HG02623 (cell line): Measurements from ENCODE around the gene PCGF2.
"Not testable (repeated sequence)": the region's sequence is repeated elsewhere in the genome, so short reads cannot be mapped to it uniquely, and the experiment has no call there.

Experiments
- ATAC-seq: cut with Tn5 transposase; IDR thresholded peaks from one replicate; pipeline ENCODE4 v1.9.1; 2021; ENCODE audit warnings: moderate library complexity; ENCODE audit not compliant: unreplicated experiment

Gene PCGF2

DNA sequence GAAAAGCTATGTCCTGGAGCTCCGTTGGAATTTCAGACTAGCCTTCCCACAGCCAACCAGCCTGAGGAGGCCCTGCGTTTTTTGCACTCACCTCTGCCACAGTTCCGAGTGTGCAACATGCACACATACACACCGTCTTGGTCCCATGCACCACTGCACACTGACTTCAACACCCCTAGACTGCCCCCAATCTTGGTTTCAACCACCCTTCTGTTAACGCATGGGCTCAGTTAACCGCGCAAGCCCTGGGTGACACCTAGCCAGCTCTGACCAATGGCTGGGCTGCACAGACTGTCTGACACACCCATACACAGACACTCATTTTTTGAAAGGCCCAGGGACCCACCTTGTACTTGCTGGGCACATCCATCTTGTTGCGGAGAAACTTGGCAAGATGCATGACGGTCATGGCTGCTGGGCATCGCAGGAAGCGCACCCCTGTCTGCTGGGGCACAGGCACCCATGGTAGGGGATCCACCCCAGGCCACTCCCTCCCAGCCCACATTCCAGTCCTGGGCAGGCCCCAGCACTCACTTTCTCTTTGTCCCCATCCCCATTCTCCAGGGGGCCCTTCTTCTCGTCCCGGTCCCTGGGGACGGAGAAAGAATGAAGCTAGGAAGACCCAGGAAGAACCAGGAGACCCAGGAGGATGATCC, 10.0 kb downstream of the PCGF2 start:
- ATAC-seq: no peak

DNA sequence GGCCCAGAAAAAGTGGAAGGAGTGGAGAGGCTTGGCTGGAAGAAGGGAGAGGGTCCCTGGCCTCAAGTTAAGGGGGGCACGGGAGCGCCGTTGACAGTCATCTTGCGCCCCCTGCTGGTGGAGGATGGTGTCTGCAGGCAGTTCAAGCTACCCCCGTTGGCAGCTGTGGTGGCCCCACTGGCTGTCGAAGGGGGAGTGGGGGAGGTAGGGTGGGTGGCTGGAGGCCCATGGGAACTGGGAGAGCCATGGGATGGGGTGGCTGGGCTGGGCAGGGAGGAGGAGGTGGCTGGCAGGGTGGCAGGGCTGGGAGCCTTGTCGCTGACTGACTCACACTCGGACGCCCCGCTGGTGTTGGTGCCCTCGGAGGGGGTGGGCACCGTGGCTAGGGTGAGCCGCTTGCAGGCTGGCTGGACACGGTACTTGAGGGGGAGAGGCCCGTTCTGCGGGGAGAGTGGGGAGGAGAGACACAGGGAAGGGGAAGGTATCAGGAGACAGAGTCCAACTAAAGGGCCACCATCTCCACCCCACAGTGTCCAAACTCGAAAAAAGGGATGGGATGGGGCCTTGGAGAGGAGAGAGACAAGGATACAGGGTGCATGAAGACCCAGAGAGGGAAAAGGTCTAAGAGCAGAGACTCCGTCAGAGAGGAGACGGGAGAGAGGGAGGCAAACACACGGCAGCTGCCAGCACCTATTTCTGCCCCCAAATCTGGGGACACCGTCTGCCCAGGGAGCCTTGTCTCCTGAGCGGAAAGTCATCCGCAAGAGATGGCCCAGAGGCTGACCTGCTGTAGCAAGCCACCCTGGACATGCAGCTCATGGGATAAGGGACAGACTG, 12.8 kb downstream of the PCGF2 start:
- ATAC-seq: no peak

DNA sequence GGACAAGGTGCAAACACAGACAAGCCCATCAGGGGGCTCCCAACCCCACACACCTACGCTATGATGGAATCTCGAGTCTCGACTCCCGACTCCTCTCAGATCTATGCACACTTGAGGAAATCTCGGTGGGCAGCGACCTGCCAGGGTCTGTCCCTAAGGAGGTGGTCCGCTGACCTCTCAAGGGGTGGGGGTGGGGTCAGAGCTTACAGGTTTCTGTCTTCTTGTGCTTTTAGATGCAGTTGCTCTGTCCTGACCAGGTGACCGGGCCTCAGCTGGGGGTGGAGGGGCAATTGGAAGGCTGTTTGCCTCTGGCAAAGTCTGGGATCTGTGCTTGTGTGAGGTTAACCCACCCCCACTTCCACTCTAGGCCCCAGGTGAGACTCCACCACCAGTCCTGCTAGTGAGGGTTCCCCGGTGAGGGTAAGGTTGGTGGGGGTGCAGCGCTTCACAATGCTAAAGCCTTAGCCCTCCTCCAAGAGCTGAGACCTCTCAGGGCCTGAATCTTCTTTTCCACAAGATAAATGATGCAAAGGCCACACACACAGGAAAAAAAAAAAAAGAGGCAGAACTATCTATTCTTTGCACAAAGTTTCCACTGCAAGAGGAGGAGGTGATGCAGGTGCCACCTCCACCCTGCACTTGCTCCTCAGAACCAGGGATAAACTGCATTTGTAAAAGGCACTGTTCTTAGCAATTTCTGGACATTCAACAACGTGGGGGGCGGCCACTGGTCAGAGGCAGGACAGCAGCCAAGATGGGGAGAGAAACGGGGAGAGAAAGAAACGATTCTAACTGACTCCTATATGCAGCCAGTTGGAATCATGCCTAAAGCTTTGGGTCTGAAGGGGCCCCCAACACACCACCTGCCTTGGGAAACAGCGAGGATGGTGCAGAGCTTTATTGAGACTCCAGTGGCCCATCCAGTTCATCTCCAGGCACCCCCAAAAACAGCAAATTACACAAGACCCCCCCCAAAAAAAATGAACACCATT, 13.9 kb downstream of the PCGF2 start:
- no peak for ATAC-seq

DNA sequence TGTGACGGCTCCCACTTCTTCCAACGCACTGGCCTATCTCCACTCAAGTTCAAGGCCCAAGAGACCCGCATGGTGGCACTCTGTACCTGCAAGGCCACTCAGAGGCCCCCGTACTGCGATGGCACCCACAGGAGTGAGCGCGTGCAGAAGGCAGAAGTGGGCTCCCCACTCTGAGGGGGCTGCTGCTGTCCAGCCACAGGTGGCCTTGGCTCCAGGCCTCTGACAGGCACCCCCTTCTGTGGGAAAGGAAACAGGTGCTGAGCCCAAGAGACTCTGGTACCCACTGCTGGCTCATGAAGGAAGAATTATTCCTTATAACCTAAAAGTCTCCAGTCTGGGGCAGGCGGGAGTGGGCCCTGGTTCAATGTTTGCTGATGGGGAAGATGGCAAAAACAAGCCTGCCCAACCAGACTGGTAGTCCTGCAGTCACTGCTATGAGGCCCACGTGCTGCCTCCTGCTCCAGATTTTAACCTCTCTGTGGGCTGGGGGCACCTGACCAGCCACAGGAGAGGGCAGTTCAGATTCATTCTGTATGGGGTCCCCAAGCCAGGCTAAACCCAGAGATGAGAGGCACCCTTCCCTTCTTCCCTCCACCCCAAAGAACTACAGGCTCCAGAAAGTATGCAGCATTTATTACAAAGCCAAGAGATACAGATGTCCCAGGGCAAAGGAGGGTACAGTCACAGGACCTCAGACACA, 14.7 kb downstream of the PCGF2 start:
- ATAC-seq: no peak

DNA sequence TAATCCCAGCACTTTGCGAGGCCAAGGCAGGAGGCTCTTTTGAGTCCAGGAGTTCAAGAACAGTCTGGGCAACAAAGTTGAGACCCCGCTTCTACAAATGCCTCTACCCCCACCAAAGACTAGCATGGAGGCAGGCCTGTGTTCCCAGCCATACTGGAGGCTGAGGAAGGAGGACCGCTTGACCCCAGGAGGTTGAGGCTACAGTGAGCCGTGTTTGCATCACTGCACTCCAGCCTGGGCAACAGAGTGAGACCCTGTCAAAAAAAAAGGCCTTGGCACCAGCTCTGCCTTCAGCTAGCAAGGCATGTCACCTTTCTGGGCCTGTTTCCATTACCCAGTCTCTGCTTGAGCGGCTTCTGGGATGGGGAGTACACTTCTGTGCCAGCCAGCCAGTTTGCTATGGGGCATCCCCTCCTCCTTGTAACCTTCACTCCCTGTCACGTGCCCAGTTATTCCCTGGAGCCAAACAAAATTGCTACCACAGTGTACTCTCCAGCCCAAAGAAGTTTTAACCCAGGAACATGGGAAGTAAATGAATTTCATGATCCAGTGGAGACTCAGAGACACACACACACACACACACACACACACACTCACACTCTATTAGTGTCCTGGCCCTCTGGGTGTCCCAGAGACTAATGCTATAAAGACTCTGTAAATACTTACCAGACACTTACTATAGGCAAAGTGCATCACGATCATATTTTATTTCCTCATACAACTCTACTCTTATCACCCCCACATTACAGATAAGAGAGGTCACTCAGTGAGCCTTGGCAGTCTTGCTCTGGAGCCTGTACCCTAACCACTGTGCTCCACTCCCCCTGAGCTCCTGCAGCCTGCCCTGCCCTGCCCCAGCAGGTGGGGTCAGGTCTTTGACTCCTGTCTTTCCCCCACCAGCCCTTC, 15.5 kb downstream of the PCGF2 start:
- no peak for ATAC-seq

DNA sequence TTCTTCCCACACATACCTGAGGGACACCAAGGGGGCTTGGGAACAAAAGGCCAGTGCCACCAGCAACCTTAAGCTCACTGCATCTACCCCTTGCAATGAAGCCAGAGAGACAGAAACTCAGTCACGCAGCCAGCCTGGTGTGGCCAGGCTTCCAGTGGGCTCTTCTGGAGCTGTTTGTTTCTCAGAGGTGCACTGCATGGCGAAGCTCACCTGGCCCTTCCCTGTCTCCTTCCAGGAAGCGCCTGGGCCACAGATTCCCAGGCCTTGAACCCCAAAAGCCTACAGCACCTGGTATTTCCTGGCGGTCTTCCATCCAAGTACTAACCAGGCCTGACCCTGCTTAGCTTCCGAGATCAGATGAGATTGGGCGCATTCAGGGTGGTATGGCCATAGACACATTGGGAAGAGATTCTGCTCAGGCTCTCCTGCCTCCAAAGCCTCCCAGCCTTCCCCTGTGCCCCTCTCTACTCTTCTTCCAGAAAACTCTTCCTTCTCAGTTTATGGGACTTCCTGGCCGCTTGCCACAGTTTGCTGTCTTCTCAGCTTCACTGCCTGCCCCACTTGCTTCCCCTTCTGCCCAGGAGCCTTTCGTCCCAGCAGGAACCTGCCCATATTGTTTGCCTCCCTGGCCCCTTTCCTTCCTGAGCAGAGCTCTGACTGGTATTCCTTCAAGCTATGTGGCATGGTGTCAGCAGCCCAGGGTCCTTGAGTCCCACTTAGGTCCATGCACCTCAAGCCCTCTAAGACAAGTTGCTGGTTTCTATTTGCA, 16.4 kb downstream of the PCGF2 start:
- ATAC-seq: no peak

DNA sequence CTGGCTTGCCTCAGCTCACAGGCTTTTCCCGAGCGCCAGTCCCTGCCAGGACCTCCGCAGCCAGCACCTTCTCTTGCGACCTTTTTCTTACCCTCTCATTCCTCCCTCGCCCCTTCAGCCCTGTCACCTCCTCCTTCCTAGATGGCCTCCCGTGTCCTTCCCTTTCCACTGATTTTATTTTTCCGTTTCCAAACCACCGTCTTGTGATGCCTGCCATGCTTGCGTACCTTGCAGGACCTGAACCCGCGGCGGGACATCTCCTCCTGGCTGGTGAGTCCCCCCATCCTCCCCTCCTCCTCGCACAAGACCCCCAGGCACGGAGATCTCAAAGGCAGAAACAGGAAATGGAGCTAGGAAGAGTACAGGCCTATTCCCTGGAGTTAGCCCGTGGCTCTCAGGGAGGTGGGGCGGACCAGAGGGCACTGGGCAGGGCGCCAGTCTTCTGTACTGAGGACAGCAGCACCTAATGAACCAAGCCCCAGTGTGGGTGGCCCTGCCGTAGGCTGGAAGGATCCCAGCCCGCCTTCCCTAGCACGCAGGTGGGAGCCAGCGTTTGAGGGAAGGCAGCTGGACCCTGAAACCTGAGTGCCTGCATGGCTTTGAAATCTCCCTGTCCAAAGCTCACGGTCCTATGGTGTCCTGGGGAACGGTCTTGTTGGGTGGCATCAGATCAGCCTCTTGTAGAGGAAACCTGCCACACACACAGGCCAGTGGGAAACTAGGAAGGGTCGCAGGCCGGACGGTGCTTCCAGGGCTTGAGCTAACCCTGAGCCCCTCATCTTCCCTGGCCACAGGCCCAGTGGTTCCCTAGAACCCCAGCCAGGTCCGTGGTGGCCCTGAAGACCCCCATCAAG, 17.4 kb downstream of the PCGF2 start:
- ATAC-seq: no peak

DNA sequence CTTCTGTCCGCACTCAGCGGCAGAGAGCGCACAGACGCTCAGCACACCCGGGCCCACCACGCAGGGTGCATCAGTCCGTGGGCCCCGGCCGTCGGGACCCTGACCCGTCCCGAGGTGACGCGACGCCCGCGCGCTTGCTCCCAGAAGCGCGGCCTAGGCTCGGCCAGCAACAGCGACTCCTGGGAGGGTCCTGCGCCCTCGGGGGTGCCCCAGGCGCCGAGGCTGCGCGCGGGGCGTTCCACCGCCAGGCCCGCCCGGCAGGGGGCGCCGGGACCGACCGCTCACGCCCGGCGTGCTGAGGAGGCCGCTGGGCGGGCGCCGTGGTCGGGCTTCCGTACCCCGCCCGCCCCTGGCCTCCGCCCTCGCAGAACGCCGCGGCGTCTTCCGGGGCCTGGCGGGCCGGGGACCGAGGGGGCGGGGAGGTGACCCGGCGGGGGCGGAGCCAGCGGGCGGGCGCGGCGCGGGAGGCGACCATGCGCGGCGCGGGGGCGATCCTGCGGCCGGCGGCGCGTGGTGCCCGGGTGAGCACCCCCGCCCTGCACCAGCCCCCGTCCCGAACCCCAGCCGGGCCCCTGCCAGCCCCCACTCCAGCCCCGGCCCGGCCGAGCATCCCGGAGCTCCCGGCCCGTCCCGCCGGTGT, 18.1 kb downstream of the PCGF2 start, which contains the start of gene CISD3:
Gene CISD3 (plus strand): TSS at position 456 of the 640 bp plus-strand sequence. CDS start 18 bp downstream, at position 474.
- ATAC-seq: peak; percentile 79

DNA sequence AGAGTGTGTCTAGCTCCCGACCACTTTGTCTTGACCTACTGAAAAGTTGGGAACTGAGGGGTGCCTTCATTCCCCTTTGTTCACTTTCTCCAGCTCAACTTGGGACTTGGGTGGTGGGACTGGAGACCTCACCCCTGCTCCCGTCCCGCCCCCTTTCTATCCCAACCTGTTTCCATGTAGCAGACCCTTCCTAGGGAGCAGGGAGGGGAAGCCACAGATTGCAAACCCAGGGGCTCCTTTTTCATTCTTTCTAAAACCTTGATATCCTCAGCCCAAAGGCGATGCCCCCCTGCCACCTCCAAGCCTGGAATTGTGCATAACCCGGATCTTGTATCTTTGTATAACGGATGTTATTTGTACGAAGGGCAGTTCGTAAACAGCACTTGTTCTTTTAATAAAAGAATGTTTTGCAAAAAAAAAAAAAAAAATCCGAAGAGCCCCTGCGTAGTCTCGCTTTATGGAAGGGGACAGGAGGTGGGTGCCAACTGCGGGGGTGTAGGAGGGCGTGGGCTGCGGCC, 18.7 kb downstream of the PCGF2 start:
- ATAC-seq: no peak

DNA sequence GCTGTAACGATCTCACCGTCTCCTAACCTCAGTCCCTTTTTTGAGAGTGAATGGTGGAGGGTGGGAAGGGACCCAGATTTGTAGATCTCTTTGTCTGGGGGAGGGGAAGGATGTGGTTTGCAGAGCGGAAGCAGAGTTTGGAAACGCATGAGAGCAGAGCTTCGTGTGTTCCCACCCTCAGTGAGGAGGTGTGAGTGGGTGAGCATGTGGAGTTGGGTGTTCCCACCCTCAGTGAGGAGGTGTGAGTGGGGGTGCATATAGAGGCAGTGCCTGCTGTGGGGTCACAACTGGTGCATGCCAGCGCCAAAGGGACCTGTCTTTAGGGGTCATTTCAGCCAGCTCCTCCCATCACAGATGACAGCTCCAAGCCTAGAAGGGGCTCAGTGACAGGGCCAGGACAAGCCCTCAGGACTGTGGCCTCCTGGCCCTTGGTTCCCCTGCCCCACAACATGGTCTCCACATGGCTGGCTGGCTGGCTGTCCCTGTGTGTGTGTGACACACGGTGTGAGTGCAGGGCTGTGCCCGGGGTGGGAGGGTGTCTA, 19.8 kb downstream of the PCGF2 start:
- ATAC-seq: no peak

DNA sequence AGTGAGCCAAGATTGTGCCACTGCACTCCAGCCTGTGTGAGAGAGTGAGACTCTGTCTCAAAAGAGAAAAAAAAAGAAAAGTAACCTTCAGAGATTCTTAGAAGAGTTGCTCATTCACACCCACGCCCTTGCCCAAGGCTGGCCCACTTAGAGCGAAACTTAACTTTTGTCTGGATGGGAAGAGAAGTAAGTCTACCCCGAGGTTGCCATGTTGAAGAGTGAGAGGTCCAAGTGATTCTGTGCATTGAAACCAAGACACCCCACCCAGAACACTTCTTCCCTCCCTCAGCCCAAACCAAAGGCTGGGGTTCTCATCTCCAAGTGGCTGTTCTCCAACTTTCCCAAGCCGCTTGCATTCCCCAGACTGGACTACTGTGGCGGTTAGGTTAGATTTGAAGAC, 20.4 kb downstream of the PCGF2 start:
- ATAC-seq: no peak

DNA sequence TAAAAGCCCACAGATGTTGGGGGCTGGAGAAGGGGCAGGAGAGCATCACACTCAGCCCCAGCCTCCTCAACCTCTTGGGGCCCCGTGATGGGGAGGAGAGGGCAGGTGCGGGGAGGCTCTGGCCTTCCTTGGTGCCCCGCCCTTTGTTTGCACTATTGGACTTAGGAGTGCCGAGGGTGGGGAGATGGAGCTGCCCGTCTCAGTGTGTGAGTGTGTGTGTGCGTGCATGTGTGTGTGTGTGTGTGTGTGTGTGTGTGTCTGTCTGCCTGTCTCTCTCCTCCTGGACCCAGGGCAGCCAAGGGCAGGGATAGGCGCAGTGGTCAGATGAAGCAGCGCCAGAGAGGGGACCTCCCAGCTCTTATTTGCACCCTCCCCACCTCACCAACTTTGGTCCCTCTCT, 22.0 kb downstream of the PCGF2 start:
- ATAC-seq: not testable (repeated sequence)

DNA sequence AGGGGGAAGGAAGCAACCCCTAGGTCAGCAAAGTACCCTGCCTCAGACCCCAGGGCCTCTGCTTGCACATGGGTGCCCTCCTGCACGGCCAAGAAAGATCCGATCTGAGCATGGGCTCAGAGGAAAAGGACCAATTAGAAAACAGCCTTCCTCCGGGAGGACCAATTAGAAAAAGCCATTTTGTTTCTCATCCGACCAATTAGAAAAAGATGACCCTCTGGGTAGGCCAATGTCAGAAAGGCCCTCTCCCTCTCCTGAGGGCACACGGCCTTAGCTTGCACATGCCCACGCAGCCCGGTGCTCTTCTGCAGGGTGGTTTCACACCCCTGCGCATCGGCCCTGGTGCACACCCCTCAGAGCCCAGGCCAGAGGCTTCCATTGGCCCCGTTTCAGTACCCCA, 23.1 kb downstream of the PCGF2 start:
- ATAC-seq: no peak

DNA sequence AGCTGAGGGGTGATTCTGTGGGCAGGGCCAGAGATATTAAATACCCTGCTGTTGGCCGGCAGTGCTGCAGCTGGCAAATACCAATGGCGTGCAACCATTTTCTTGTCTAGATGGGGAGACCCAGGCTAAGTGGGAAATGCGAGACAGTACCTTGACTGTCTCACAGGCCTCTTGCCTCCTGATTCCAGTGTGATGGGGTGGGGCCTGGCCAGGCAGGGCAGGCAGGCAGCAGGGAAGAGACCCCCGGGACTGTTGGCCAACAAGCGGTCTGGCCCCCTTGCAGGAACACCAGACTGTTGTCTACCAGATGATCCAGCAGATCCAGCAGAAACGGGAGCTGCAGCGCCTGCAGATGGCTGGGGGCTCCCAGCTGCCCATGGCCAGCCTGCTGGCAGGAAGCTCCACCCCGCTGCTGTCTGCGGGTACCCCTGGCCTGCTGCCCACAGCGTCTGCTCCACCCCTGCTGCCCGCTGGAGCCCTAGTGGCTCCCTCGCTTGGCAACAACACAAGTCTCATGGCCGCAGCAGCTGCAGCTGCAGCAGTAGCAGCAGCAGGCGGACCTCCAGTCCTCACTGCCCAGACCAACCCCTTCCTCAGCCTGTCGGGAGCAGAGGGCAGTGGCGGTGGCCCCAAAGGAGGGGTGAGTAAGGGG, 23.7 kb downstream of the PCGF2 start:
- ATAC-seq: no peak

DNA sequence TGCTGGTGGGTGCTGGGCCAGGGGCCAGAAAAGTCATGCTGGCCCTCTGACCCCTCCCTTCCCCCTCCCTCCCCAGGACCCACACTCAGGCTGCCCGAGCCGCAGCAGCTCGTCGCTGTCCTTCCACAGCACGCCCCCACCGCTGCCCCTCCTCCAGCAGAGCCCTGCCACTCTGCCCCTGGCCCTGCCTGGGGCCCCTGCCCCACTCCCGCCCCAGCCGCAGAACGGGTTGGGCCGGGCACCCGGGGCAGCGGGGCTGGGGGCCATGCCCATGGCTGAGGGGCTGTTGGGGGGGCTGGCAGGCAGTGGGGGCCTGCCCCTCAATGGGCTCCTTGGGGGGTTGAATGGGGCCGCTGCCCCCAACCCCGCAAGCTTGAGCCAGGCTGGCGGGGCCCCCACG, 26.3 kb downstream of the PCGF2 start:
- ATAC-seq: no peak

DNA sequence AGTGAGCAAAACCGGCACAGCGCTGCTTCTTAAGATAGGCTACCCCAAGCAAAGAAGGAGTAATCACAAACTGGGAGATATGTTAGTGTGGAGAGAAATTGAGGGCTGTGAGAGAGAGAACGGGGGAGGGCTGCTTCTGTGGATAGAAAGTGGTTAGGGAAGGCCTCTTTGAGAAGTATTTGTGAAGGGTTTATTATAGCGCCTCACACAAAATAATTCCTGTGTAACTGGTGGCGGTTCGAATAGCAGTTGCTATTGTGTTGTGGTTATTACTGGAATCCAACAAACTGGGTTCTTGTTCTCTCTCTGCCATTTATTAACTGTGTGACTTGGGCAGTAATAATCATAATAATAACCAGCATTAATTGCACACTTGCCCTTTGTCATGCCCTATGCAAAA, 27.2 kb downstream of the PCGF2 start:
- ATAC-seq: no peak
